HepG2 (cell line): ENCODE results near the gene HIPK2. TPM values are rescaled to one million over a fixed set of nuclear protein-coding genes. Genes with fewer than 3 reads are reported as not detected.

ENCODE experiments used
- ZNF501 ChIP-seq: sonication (generic); formaldehyde crosslinking; IDR thresholded peaks from 2 replicates; pipeline ENCODE4 v1.5.1; 2020; ENCODE audit warnings: mild to moderate bottlenecking, moderate library complexity, missing genetic modification reagents
- ZSCAN25 ChIP-seq: sonication (generic); formaldehyde crosslinking; IDR thresholded peaks from 2 replicates; pipeline ENCODE4 v1.8.0; 2022; ENCODE audit warnings: mild to moderate bottlenecking, missing genetic modification reagents
- polyA plus RNA-seq, 8 experiments: library from polyadenylated mRNA; depleted of rRNA in 3 of 8; stranded (reverse) in 7 of 8; unstranded in 1 of 8; fragments of >200 nt; fragmentation: Illumina TruSeq in 4 of 8; extraction: Trizol in 4 of 8; gene quantifications; 2 replicates each; pipeline versions ENCODE4 v1.2.1 to v1.2.3, GENCODE V29; 2011 to 2016; ENCODE audit warnings: low read depth in 4 of 8, missing spikeins in 1 of 8, mixed read lengths in 1 of 8; ENCODE audit not compliant: insufficient read depth in 1 of 8
- total RNA-seq, 5 experiments: library from RNA; depleted of rRNA; stranded (reverse); fragments of >200 nt; fragmentation: Illumina TruSeq; extraction: Trizol; gene quantifications; 2 replicates each; pipeline ENCODE4 v1.2.3, GENCODE V29; 2016; ENCODE audit warnings: low read depth in 1 of 5
- TF ChIP-seq, protein P1 (sequence below): sonication (generic); formaldehyde crosslinking; IDR thresholded peaks from 2 replicates; pipeline ENCODE4 v1.9.0; 2021; ENCODE audit warnings: missing genetic modification reagents, mild to moderate bottlenecking, borderline replicate concordance
- TF ChIP-seq, protein P2 (sequence below): IDR thresholded peaks from 2 replicates; pipeline ENCODE4 v1.6.1; 2016; ENCODE audit warnings: low read depth, missing genetic modification reagents, missing compliant biosample characterization
- TF ChIP-seq, protein P3 (sequence below): sonication (generic); formaldehyde crosslinking; IDR thresholded peaks from 2 replicates; pipeline ENCODE4 v1.4.0; 2020; ENCODE audit warnings: missing genetic modification reagents

HIPK2 gene
- total and polyA plus RNA-seq, 2 of the 13 experiments (the other 11 are each of a cell fraction or from before 2014, with no cell fraction given), result 14.4 to 20.2 TPM

DNA sequence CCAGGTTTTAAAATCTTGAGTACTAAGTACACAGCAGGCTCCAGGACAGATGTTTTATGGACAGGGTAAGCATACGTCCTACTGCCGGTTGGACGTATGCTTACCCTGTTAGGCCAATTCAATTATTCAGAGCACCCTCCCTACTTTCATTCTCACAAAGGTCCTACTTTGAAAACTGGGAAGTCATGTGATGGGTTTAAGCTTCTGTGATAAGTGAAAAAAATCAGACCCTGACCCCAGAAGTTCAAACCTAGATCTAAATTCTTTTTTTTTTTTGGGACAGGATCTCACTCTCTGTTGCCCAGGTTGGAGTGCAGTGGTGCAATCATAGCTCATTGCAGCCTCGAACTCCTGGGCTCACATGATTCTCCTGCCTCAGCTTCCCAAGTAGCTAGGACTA, 55.2 kb downstream of the HIPK2 start (continued):
- TF ChIP-seq, protein P1, sequence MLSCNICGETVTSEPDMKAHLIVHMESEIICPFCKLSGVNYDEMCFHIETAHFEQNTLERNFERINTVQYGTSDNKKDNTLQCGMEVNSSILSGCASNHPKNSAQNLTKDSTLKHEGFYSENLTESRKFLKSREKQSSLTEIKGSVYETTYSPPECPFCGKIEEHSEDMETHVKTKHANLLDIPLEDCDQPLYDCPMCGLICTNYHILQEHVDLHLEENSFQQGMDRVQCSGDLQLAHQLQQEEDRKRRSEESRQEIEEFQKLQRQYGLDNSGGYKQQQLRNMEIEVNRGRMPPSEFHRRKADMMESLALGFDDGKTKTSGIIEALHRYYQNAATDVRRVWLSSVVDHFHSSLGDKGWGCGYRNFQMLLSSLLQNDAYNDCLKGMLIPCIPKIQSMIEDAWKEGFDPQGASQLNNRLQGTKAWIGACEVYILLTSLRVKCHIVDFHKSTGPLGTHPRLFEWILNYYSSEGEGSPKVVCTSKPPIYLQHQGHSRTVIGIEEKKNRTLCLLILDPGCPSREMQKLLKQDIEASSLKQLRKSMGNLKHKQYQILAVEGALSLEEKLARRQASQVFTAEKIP (CRISPR knock-in tag), result no peak
- TF ChIP-seq, protein P2, sequence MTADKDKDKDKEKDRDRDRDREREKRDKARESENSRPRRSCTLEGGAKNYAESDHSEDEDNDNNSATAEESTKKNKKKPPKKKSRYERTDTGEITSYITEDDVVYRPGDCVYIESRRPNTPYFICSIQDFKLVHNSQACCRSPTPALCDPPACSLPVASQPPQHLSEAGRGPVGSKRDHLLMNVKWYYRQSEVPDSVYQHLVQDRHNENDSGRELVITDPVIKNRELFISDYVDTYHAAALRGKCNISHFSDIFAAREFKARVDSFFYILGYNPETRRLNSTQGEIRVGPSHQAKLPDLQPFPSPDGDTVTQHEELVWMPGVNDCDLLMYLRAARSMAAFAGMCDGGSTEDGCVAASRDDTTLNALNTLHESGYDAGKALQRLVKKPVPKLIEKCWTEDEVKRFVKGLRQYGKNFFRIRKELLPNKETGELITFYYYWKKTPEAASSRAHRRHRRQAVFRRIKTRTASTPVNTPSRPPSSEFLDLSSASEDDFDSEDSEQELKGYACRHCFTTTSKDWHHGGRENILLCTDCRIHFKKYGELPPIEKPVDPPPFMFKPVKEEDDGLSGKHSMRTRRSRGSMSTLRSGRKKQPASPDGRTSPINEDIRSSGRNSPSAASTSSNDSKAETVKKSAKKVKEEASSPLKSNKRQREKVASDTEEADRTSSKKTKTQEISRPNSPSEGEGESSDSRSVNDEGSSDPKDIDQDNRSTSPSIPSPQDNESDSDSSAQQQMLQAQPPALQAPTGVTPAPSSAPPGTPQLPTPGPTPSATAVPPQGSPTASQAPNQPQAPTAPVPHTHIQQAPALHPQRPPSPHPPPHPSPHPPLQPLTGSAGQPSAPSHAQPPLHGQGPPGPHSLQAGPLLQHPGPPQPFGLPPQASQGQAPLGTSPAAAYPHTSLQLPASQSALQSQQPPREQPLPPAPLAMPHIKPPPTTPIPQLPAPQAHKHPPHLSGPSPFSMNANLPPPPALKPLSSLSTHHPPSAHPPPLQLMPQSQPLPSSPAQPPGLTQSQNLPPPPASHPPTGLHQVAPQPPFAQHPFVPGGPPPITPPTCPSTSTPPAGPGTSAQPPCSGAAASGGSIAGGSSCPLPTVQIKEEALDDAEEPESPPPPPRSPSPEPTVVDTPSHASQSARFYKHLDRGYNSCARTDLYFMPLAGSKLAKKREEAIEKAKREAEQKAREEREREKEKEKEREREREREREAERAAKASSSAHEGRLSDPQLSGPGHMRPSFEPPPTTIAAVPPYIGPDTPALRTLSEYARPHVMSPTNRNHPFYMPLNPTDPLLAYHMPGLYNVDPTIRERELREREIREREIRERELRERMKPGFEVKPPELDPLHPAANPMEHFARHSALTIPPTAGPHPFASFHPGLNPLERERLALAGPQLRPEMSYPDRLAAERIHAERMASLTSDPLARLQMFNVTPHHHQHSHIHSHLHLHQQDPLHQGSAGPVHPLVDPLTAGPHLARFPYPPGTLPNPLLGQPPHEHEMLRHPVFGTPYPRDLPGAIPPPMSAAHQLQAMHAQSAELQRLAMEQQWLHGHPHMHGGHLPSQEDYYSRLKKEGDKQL (CRISPR knock-in tag), result no peak
- TF ChIP-seq, protein P3, sequence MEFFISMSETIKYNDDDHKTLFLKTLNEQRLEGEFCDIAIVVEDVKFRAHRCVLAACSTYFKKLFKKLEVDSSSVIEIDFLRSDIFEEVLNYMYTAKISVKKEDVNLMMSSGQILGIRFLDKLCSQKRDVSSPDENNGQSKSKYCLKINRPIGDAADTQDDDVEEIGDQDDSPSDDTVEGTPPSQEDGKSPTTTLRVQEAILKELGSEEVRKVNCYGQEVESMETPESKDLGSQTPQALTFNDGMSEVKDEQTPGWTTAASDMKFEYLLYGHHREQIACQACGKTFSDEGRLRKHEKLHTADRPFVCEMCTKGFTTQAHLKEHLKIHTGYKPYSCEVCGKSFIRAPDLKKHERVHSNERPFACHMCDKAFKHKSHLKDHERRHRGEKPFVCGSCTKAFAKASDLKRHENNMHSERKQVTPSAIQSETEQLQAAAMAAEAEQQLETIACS (CRISPR knock-in tag), result no peak
- TF ChIP-seq ZSCAN25 (no peak), ZNF501 (CRISPR knock-in tag) (no peak)
